Muscle layer of colon (tissue), 2 donors: ENCODE results near the gene SOX6.
"Not testable (repeated sequence)": the region's sequence is repeated elsewhere in the genome, so short reads cannot be mapped to it uniquely, and the experiment has no call there.

Experiments
- H3K27ac ChIP-seq: one replicate; pipeline ENCODE4 v1.7.0; 2013; ENCODE audit warnings: low read depth, mild to moderate bottlenecking, low read length, moderate library complexity
- H3K27me3 ChIP-seq, 2 donors: one replicate each; pipeline ENCODE4 v1.7.0; 2013; ENCODE audit warnings: low read length in 2 of 2, mild to moderate bottlenecking in 2 of 2; ENCODE audit not compliant: insufficient read depth in 2 of 2, control insufficient read depth in 1 of 2
- H3K36me3 ChIP-seq: one replicate; pipeline ENCODE4 v1.7.0; 2013; ENCODE audit warnings: mild to moderate bottlenecking, low read length; ENCODE audit not compliant: insufficient read depth
- H3K4me1 ChIP-seq: one replicate; pipeline ENCODE4 v1.7.0; 2013; ENCODE audit warnings: mild to moderate bottlenecking, low read length; ENCODE audit not compliant: insufficient read depth
- H3K4me3 ChIP-seq, 2 donors: one replicate each; pipeline ENCODE4 v1.7.0; 2013; ENCODE audit warnings: low read length in 2 of 2, low read depth in 1 of 2, mild to moderate bottlenecking in 1 of 2, moderate library complexity in 1 of 2
- H3K9ac ChIP-seq: one replicate; pipeline ENCODE4 v1.7.0; 2013; ENCODE audit warnings: low read length
- H3K9me3 ChIP-seq: one replicate; pipeline ENCODE4 v1.7.0; 2013; ENCODE audit warnings: mild to moderate bottlenecking, low read length
- donor health status: abdominal sarcoma.
- donor health status: Adenocarcinoma of cecum.

The SOX6 gene

DNA sequence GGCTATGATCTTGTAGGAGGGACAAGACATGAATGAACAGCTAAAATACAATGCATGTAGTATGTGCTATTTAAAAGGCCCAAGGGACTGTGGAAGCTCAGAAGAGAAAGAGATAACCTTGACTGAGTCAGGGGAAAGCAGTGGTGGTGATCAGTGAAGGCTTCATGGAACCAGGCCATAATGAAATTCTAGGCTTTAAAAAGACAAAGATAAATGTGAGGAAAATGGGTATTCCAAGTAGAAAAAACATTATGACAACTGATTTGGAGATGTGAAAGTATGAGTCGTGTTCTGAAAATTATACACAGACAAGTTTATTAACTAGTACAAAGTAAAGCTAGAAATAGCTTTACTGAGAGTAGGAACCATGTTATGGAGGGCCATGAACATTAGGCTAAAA, 189.8 kb downstream of the SOX6 start:
- no peak overlapping the region for H3K4me3 ChIP-seq
- H3K27ac ChIP-seq, result no peak overlapping the region
- H3K9me3 ChIP-seq, result no peaks in the 10 kb centered on the region
- H3K4me1 ChIP-seq, result no peaks in the 10 kb centered on the region
- H3K9ac ChIP-seq, result no peak overlapping the region
- H3K27me3 ChIP-seq, result no peaks in the 10 kb centered on the region
- H3K36me3 ChIP-seq, result no peaks in the 10 kb centered on the region

DNA sequence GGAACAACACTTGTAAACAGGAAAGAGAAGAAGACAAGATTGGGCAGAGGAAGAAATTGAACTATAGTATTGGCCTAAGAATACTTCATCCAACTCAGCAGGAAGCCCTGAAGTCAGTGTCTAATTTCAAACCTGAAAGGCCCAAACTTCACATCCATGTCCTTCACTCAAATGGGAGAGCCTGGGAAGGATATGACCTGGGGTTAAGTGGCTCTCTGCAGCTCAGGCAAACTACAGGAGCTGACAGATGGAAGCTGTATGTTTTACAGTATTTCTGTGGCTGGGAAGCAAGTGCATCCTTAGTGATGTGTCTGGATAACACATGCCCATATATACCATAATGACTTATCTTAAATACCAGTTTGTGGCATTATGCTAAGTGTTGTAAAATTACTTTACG, 196.2 kb downstream of the SOX6 start:
- Histone ChIP-seq H3K36me3 (no peaks in the 10 kb centered on the region), H3K9ac (no peak overlapping the region), H3K4me3 (no peak overlapping the region), H3K27ac (no peak overlapping the region), H3K4me1 (no peaks in the 10 kb centered on the region), H3K9me3 (no peaks in the 10 kb centered on the region), H3K27me3 (no peaks in the 10 kb centered on the region)

DNA sequence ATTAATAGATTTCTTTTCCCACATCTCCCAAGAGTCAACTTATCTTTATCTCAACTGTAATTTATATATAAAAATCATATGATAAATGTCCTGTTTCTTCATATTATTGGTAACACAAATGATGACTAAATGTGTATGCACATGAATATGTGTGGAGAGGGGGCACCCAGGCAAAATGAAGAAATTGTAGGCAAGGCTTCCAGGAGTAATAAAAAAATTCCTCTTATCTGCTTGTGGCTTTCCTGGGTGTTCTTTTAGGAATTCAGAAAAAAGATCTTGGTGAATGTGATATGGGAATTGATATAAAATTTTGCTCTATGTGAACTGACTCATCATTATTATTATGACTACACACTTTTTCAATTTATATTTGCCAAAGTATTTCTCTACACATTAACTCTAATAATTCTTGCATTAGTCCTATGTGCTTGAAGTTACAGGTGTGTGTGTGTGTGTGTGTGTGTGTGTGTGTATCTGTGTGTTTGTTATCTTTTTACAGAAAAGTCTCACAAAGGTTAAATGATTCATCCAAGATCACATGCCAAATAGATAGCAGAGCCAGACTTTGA, 197.8 kb downstream of the SOX6 start:
- no peak overlapping the region for H3K27ac ChIP-seq
- no peaks in the 10 kb centered on the region for H3K36me3 ChIP-seq
- H3K9me3 ChIP-seq, result no peaks in the 10 kb centered on the region
- no peak overlapping the region for H3K9ac ChIP-seq
- H3K4me1 ChIP-seq, result no peaks in the 10 kb centered on the region
- H3K4me3 ChIP-seq, result no peak overlapping the region
- no peaks in the 10 kb centered on the region for H3K27me3 ChIP-seq

DNA sequence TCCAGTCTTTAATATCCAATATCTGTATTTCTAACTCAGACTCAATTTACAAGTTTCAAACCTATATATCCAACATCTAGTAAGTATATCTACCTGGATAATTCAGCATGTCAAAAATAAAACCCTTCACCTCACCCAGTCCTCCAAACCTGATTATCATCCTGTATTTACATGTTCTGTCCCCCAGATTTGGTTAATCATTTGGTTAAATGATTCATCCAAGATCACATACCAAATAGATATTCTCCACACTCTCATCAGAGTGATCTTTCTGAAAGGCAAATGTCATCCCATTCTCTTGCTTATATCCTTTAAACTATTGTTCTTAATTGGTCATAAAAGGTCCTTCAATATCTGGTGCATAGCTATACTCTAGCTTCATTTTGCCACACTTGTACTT, 199.0 kb downstream of the SOX6 start:
- Histone ChIP-seq H3K9me3 (no peaks in the 10 kb centered on the region), H3K27me3 (no peaks in the 10 kb centered on the region), H3K4me1 (no peaks in the 10 kb centered on the region), H3K9ac (no peak overlapping the region), H3K4me3 (no peak overlapping the region), H3K27ac (no peak overlapping the region), H3K36me3 (no peaks in the 10 kb centered on the region)

DNA sequence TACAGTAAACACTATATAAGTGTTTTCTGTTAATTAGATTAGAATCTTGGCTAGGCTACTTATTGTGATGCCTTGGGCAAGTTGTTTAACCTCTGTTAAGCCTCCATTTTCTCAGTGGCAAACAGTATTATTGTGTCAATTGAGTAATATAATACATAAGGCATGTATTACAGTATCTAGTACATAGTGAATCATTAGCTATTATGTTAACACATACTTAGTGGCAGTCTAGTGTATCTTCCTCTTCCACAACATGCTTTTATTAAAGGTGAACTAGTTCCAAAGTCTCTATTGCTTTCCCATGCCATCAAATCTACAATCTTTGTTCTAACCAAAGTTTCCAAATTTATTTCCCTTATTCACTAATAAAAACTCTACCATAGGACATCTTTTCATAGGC, 200.9 kb downstream of the SOX6 start:
- no peaks in the 10 kb centered on the region for H3K36me3 ChIP-seq
- no peaks in the 10 kb centered on the region for H3K9me3 ChIP-seq
- no peaks in the 10 kb centered on the region for H3K27me3 ChIP-seq
- no peak overlapping the region for H3K4me3 ChIP-seq
- H3K9ac ChIP-seq, result no peak overlapping the region
- H3K27ac ChIP-seq, result no peak overlapping the region
- H3K4me1 ChIP-seq, result no peaks in the 10 kb centered on the region

DNA sequence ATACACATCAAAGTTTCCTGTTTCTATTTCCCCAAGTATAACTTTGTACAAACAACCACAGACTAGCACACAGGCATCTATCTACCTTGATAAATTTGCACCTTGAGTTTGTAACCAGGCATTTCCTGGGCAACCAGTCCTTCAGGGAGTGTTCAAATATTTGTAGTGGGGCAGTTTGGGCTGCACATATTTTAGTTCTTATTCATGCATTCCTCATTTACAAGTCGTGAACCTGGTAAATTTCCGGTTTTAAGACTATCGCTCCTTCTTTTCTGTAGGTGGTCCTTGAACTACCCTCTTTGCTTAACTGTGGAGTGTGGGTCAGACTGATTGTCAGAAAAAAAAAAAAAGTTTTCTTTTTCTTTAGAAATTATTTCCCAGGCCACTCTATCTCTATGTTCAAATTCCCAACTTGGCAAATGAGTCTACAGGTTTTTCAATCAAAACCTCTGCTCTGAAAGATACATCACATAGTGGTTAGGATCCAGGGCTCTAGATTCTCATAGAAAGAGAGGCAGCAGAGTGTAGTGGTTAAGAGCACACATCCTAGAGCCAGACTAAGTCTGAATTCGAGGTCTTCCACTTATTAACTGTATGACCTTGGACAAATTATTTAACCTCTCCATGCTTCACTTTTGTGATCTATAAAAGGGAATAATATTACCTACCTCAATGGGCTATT, 201.5 kb downstream of the SOX6 start:
- H3K9ac ChIP-seq, result no peak overlapping the region
- no peak overlapping the region for H3K4me3 ChIP-seq
- no peaks in the 10 kb centered on the region for H3K36me3 ChIP-seq
- H3K27me3 ChIP-seq, result no peaks in the 10 kb centered on the region
- no peaks in the 10 kb centered on the region for H3K9me3 ChIP-seq
- H3K4me1 ChIP-seq, result no peaks in the 10 kb centered on the region
- no peak overlapping the region for H3K27ac ChIP-seq

DNA sequence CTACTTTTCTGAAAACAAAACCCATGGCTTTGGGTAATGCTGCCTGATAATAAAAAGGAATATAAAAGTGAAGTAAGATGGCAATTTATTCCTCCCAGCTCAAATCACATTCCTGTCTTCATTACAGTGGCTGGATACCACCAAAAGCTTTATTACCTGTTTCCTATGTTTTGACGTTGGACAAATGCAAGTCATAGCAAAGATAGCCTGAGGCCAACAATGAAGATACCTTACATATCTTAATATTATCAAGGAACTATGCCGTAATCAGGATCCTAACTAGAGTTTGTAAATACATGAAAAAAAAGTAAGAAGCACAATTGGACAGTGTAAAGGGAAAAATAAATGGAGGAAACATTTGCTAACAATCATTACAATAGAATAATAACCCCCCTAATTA, 202.4 kb downstream of the SOX6 start:
- Histone ChIP-seq H3K27me3 (no peaks in the 10 kb centered on the region), H3K4me3 (no peak overlapping the region), H3K27ac (no peak overlapping the region), H3K9ac (no peak overlapping the region), H3K36me3 (no peaks in the 10 kb centered on the region), H3K9me3 (no peaks in the 10 kb centered on the region), H3K4me1 (no peaks in the 10 kb centered on the region)

DNA sequence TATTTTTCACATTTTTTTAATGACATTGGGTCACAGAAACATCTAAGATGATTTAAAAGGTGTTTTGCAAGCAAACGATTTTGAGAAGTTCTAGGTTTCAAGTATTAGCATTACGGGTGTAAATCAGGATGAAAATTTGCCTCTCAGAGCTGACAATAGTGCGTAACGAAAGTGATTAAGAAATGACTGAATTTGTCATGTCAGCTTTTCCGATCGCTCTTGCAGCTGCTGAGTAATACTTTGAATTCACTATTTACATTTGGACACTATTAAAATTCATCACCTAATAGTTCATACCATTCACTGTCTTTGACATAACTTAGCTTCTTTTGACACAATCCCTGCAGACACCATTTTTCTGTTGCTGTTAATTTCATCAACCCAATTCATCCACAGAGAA, 205.2 kb downstream of the SOX6 start:
- Histone ChIP-seq H3K4me3 (no peak overlapping the region), H3K9me3 (no peaks in the 10 kb centered on the region), H3K27ac (no peak overlapping the region), H3K9ac (no peak overlapping the region), H3K27me3 (no peaks in the 10 kb centered on the region), H3K4me1 (no peaks in the 10 kb centered on the region), H3K36me3 (no peaks in the 10 kb centered on the region)

DNA sequence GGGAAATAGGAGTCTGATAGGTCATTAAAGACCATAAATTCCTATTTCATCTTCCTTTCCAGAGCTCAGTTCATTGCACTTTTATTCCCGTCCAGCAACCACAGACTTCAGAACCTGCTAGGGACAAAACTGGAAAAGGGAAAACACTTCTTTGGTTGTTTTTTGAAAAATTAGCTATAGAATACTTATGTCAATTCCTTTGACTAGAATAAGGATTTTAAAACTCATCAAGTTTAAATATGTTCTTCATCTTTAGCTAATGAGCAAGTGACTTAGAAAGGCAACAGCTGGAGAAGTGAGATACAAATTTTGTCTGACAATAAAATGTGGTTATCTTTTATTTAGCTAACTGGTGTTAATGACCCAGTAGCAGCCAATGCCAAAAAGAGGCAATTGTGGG, 206.9 kb downstream of the SOX6 start:
- no peaks in the 10 kb centered on the region for H3K36me3 ChIP-seq
- H3K27me3 ChIP-seq, result no peaks in the 10 kb centered on the region
- no peak overlapping the region for H3K9ac ChIP-seq
- H3K4me3 ChIP-seq, result no peak overlapping the region
- no peaks in the 10 kb centered on the region for H3K4me1 ChIP-seq
- no peak overlapping the region for H3K27ac ChIP-seq
- no peaks in the 10 kb centered on the region for H3K9me3 ChIP-seq

DNA sequence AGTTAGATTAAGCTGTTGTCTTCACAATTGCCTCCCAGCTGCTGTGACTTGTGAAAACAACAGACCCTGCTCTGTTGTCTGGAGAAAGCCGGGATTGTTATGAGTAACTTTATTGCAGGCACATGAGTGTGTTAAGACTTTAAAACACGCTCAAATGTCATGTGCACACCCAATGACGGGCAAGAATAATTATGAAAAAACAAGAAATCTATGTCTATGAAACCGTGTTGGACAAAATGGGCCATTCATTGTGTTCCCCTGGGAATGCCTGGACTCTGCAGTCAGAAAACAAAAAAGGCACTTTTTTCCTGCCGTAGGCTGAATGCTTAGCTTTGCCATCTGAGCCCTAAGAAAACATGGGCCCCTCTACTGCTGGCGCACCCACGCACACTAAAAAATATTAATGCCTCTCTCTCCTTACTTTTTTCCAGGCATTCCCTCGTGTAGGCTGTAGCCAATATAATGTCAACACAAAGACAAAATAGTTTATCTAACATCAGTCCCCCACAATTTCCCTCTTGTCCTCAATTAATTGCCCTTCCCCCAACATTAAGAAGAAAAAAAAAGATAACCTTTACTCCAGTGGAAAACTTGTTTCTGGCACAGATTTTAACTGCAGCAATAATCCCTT, 207.9 kb downstream of the SOX6 start:
- no peaks in the 10 kb centered on the region for H3K36me3 ChIP-seq
- no peaks in the 10 kb centered on the region for H3K27me3 ChIP-seq
- no peaks in the 10 kb centered on the region for H3K9me3 ChIP-seq
- no peak overlapping the region for H3K9ac ChIP-seq
- H3K4me3 ChIP-seq, result no peak overlapping the region
- H3K4me1 ChIP-seq, result no peaks in the 10 kb centered on the region
- H3K27ac ChIP-seq, result no peak overlapping the region

DNA sequence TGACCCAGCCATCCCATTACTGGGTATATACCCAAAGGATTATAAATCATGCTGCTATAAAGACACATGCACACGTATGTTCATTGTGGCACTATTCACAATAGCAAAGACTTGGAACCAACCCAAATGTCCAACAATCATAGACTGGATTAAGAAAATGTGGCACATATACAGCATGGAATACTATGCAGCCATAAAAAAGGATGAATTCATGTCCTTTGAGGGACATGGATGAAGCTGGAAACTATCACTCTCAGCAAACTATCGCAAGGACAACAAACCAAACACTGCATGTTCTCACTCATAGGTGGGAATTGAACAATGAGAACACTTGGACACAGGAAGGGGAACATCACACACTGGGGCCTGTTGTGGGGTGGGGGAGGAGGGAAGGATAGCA, 209.4 kb downstream of the SOX6 start:
- not testable (repeated sequence) for H3K4me3 ChIP-seq, H3K27me3 ChIP-seq, H3K4me1 ChIP-seq, H3K9ac ChIP-seq, H3K9me3 ChIP-seq, H3K36me3 ChIP-seq, H3K27ac ChIP-seq

DNA sequence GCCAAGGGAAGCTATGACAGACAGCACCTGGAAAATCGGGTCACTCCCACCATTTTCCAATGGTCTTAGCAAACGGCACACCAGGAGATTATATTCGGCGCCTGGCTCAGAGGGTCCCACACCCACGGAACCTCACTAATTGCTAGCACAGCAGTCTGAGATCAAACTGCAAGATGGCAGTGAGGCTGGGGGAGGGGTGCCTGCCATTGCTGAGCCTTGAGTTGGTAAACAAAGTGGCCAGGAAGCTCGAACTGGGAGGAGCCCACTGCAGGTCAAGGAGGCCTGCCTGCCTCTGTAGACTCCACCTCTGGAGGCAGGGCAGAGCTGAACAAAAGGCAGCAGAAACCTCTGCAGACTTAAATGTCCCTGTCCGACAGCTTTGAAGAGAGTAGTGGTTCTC, 214.7 kb downstream of the SOX6 start:
- H3K9me3 ChIP-seq, H3K27me3 ChIP-seq, H3K36me3 ChIP-seq, H3K4me1 ChIP-seq, H3K4me3 ChIP-seq, H3K9ac ChIP-seq, H3K27ac ChIP-seq: not testable (repeated sequence)
